Prostate gland (tissue), 2 donors: Measurements from ENCODE around the gene SKAP1. TPM values are rescaled to one million over a fixed set of nuclear protein-coding genes. Genes with fewer than 3 reads are reported as not detected.

Experiments used
- DNase-seq: peaks from one replicate; pipeline ENCODE4 v3.0.0-alpha.2; 2019; ENCODE audit warnings: low spot score
- H3K27ac ChIP-seq, 2 donors: fragments of 200-600 bp; sonication (generic); 2 replicates each; pipeline ENCODE4 v1.5.1; 2017 to 2019
- H3K27me3 ChIP-seq: fragments of 200-600 bp; sonication (generic); replicated peaks from 2 replicates; pipeline ENCODE4 v1.5.1; 2019; ENCODE audit not compliant: insufficient read depth
- H3K36me3 ChIP-seq, 2 donors: fragments of 200-600 bp; sonication (generic); 1 replicate in 1 of 2; 2 replicates in 1 of 2; pipeline versions ENCODE4 v1.5.1 to v1.8.1; 2017 to 2019
- H3K4me1 ChIP-seq: fragments of 200-600 bp; sonication (generic); replicated peaks from 2 replicates; pipeline ENCODE4 v1.5.1; 2019
- H3K4me3 ChIP-seq, 2 donors: fragments of 200-600 bp; sonication (generic); 2 replicates each; pipeline ENCODE4 v1.5.1; 2017 to 2019
- H3K9me3 ChIP-seq: fragments of 200-600 bp; sonication (generic); 2 replicates; pipeline ENCODE4 v1.5.1; 2017
- POLR2A ChIP-seq: fragments of 450-650 bp; IDR thresholded peaks from one replicate; pipeline ENCODE4 v1.6.1; 2016; ENCODE audit warnings: antibody characterized with exemption, mild to moderate bottlenecking
- POLR2AphosphoS5 ChIP-seq: sonication (generic); formaldehyde crosslinking; IDR thresholded peaks from one replicate; pipeline ENCODE4 v1.6.1; 2017; ENCODE audit warnings: antibody characterized with exemption
- WGBS: methylation state at CpG from one replicate; pipeline ENCODE4 v1.1.5; 2018; 5-methylcytosine and 5-hydroxymethylcytosine counted together
- intact Hi-C: fragments of 100-400 bp; cut with DNase I; formaldehyde crosslinking; loops from one replicate; pipeline ENCODE4 v1.14.2; 2022
- total RNA-seq, 2 donors: library from RNA; depleted of rRNA; stranded (reverse); fragments of >200 nt; gene quantifications; one replicate each; pipeline ENCODE4 v1.1.0, GENCODE V29; 2016
- TF ChIP-seq, protein P1 (sequence below), 4 experiments: fragments of 200-600 bp in 2 of 4; fragments of 450-650 bp in 2 of 4; sonication (generic) in 2 of 4; IDR thresholded peaks; 1 replicate in 3 of 4; 2 replicates in 1 of 4; pipeline ENCODE4 v1.5.1; 2016 to 2019; ENCODE audit warnings: antibody characterized with exemption in 4 of 4, mild to moderate bottlenecking in 2 of 4, moderate library complexity in 2 of 4

Gene SKAP1
- total RNA-seq, 2 donors from 2014 or later: 1.1 to 1.4 TPM

DNA sequence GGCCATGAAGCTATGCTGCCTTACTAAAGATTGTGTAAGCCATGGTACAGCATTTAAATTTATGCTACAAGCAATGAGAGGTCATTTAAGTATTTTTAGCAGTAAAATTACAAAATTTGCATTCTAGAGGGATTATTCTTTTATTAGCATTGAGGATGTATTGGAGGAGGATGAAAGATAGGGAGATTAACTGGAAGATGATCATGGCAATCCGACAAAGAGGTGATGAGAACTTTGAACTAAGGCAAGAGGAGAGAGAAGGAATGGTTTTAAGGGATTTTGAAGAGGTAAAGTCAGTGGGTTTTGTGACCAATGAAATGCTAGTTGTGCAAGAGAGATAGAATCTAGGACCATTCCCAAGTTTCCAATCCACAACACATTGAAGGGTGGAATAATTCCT lies 192.6 kb downstream of the SKAP1 start:
- WGBS: 98% methylated on average over 1 of the region's 1 CpG
- DNase-seq: no peak
- TF ChIP-seq POLR2AphosphoS5 (no peak), POLR2A (no peak)
- TF ChIP-seq, protein P1, sequence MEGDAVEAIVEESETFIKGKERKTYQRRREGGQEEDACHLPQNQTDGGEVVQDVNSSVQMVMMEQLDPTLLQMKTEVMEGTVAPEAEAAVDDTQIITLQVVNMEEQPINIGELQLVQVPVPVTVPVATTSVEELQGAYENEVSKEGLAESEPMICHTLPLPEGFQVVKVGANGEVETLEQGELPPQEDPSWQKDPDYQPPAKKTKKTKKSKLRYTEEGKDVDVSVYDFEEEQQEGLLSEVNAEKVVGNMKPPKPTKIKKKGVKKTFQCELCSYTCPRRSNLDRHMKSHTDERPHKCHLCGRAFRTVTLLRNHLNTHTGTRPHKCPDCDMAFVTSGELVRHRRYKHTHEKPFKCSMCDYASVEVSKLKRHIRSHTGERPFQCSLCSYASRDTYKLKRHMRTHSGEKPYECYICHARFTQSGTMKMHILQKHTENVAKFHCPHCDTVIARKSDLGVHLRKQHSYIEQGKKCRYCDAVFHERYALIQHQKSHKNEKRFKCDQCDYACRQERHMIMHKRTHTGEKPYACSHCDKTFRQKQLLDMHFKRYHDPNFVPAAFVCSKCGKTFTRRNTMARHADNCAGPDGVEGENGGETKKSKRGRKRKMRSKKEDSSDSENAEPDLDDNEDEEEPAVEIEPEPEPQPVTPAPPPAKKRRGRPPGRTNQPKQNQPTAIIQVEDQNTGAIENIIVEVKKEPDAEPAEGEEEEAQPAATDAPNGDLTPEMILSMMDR (IDR thresholded peaks at IDR 0.05): no peak
- no peaks in the 10 kb centered on the region for H3K27me3 ChIP-seq
- H3K9me3 ChIP-seq: no peaks in the 10 kb centered on the region
- H3K27ac ChIP-seq: no peak overlapping the region
- intact Hi-C loops: no loop called here
- no peaks in the 10 kb centered on the region for H3K4me1 ChIP-seq
- H3K4me3 ChIP-seq: no peak overlapping the region
- no peaks in the 10 kb centered on the region for H3K36me3 ChIP-seq

DNA sequence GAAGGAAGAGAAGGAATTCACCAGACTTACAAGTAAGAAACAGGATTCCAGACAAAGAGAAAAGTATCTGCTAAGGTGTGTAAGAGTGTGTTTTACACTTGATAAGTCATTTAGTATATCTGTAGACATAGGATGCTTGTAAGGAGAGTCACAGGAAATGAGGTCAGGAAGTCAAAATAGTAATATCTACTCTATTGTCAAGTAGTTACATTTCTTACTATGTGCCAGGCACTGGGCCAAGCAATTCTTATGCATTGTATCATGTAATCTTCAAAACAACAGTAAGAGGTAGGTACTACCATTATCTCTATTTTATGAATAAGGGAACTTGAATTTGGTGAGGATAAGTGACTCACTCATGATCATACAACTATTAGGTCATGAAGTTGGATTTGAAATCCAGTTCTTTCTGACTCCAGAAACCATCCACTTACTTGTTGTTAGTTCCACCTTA lies 193.3 kb downstream of the SKAP1 start:
- intact Hi-C loops: no loop called here

DNA sequence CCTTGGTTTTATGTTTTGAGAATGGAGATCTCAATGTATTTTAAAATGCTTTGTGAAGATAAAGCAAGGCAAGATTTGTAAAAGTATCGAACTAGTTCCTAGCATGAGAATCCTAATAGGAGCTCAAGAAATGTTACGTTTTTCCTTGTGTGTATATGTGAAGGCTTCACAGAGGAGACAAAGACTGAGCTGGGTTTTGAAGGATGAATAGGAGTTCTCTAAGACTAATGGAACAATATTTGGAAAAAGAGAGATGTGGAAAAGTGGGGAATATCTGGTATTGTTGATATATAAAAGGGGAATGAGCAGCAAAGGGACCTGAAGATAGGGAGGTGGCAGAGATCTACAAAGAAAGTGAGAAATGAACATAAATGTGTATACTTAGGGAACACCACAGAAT lies 195.1 kb downstream of the SKAP1 start:
- Histone ChIP-seq H3K4me3 (no peak overlapping the region), H3K36me3 (no peaks in the 10 kb centered on the region), H3K27me3 (no peaks in the 10 kb centered on the region), H3K4me1 (no peaks in the 10 kb centered on the region), H3K27ac (no peak overlapping the region), H3K9me3 (no peaks in the 10 kb centered on the region)
- WGBS: 94% methylated on average over 2 of the region's 2 CpGs
- TF ChIP-seq POLR2AphosphoS5 (no peak), POLR2A (no peak)
- TF ChIP-seq, protein P1 (IDR thresholded peaks at IDR 0.05): no peak
- DNase-seq: no peak
- intact Hi-C loops: no loop called here

More for the DNA sequence above, 193.3 kb downstream of the SKAP1 start:
- Histone ChIP-seq H3K27me3 (no peaks in the 10 kb centered on the region), H3K36me3 (no peaks in the 10 kb centered on the region), H3K27ac (no peak overlapping the region), H3K4me1 (no peaks in the 10 kb centered on the region), H3K9me3 (no peaks in the 10 kb centered on the region), H3K4me3 (no peak overlapping the region)
- DNase-seq: no peak
- TF ChIP-seq POLR2A (no peak), POLR2AphosphoS5 (no peak)
- TF ChIP-seq, protein P1 (IDR thresholded peaks at IDR 0.05): no peak

DNA sequence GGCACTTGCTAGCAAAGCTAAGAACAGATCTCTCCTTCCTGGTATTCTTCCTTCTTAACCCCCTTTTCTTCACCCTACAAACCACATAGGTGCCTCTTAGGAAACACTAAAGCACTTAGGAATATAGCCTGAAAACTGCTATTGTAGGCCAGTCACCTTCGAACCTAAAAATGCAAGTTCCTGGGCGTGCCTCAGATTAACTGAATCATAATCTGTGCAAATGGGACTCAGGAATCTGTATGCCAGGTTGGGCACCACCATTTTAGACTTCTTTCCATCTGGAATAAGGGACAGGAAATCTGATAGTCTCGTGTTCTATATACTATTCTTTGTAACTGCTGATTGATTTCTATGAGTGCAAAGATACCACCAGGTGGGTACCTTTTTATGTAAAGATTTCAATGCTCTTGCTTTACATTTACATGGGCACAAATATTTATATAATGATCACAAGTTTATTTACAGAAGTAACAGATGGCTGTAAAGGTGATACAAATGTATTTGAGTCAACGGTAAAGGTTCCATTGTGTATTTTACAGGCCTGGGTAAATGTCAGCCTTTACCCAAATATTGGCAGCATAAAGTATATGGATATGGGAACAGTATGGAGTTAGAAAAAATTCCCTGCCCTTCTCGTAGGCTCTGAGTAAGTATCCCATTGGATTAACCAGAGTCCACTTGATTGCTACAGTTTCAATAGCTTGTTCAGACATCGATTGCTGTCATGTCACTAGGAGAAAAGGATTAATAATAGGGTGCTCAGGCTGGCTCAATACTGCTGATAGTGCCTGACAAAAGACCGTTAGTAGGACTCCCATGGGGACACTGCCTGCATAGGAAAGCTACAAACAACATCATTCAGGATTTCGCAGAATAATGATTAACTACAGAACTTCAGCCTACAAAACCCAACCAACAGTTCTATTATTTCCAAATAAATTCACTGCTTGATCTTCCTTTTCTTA lies 197.7 kb downstream of the SKAP1 start:
- no peak for DNase-seq
- no peak overlapping the region for H3K4me3 ChIP-seq
- H3K9me3 ChIP-seq: no peaks in the 10 kb centered on the region
- no peaks in the 10 kb centered on the region for H3K36me3 ChIP-seq
- intact Hi-C loops: no loop called here
- 79% methylated on average over 8 of the region's 8 CpGs for WGBS
- H3K4me1 ChIP-seq: no peaks in the 10 kb centered on the region
- H3K27me3 ChIP-seq: no peaks in the 10 kb centered on the region
- peak; percentile 22 for TF ChIP-seq POLR2AphosphoS5
- TF ChIP-seq, protein P1 (IDR thresholded peaks at IDR 0.05): no peak
- H3K27ac ChIP-seq: no peak overlapping the region

DNA sequence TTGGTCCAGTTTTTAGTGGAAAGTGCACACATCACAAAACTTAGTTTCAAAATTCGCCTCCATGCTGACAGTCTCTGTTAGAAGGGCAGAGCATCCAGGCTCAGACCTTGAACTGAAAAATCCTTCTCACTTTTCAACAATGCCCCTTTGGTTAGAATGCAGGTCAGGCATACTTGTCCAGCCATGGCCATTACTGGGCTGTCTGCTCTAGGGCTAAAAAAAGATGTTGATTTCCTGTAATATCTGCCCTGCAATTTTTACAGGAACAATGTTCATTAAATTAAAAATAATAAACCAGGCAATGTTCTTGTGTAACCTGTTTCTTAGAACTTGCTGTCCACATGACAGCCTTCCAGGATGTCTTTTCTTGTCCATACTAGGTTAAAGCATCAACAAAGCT lies 200.1 kb downstream of the SKAP1 start:
- intact Hi-C loops: no loop called here
- Histone ChIP-seq H3K36me3 (no peaks in the 10 kb centered on the region), H3K4me1 (no peaks in the 10 kb centered on the region), H3K4me3 (no peak overlapping the region), H3K27me3 (no peaks in the 10 kb centered on the region), H3K9me3 (no peaks in the 10 kb centered on the region), H3K27ac (no peak overlapping the region)
- no peak for TF ChIP-seq POLR2A
- TF ChIP-seq, protein P1 (IDR thresholded peaks at IDR 0.05): no peak
- peak; percentile 72 for TF ChIP-seq POLR2AphosphoS5
- no peak for DNase-seq
- 62% methylated on average over 1 of the region's 1 CpG for WGBS
